HEK293 (cell line): Measurements from ENCODE around the gene WDR76.
A peak's percentile ranks its signal among the peaks of the same experiment; 100 is the strongest.

Source experiments
- BCL11A ChIP-seq: fragments of 450-650 bp; formaldehyde crosslinking; IDR thresholded peaks from 2 replicates; pipeline ENCODE4 v1.5.1; 2016; ENCODE audit warnings: low read depth, missing biosample characterization, missing genetic modification characterization
- EGR2 ChIP-seq: fragments of 450-650 bp; formaldehyde crosslinking; IDR thresholded peaks from 2 replicates; pipeline ENCODE4 v1.5.1; 2016; ENCODE audit warnings: low read depth, missing biosample characterization, missing genetic modification characterization
- KLF7 ChIP-seq: fragments of 450-650 bp; formaldehyde crosslinking; IDR thresholded peaks from 2 replicates; pipeline ENCODE4 v1.5.1; 2016; ENCODE audit warnings: missing biosample characterization, missing genetic modification characterization, borderline replicate concordance
- KLF8 ChIP-seq: fragments of 450-650 bp; formaldehyde crosslinking; IDR thresholded peaks from 2 replicates; pipeline ENCODE4 v1.5.1; 2016; ENCODE audit warnings: missing biosample characterization, missing genetic modification characterization
- MEIS1 ChIP-seq: sonication (generic); formaldehyde crosslinking; IDR thresholded peaks from 2 replicates; pipeline ENCODE4 v1.8.1; 2022; ENCODE audit warnings: missing genetic modification reagents, mild to moderate bottlenecking, borderline replicate concordance
- MZF1 ChIP-seq: fragments of 450-650 bp; formaldehyde crosslinking; IDR thresholded peaks from 2 replicates; pipeline ENCODE4 v1.5.1; 2017; ENCODE audit warnings: missing biosample characterization, missing genetic modification characterization, borderline replicate concordance
- SALL2 ChIP-seq: fragments of 450-650 bp; formaldehyde crosslinking; IDR thresholded peaks from 2 replicates; pipeline ENCODE4 v1.5.0; 2017; ENCODE audit warnings: missing biosample characterization, mild to moderate bottlenecking, missing genetic modification characterization, borderline replicate concordance
- SP2 ChIP-seq: fragments of 450-650 bp; formaldehyde crosslinking; IDR thresholded peaks from 2 replicates; pipeline ENCODE4 v1.5.1; 2016; ENCODE audit warnings: missing biosample characterization, missing genetic modification characterization
- SP7 ChIP-seq: fragments of 450-650 bp; formaldehyde crosslinking; IDR thresholded peaks from 2 replicates; pipeline ENCODE4 v1.5.1; 2016; ENCODE audit warnings: missing biosample characterization, missing genetic modification characterization
- YY1 ChIP-seq: fragments of 450-650 bp; formaldehyde crosslinking; IDR thresholded peaks from 2 replicates; pipeline ENCODE4 v1.5.1; 2018; ENCODE audit warnings: missing biosample characterization, missing genetic modification characterization
- ZEB2 ChIP-seq: fragments of 450-650 bp; formaldehyde crosslinking; IDR thresholded peaks from 2 replicates; pipeline ENCODE4 v1.5.1; 2016; ENCODE audit warnings: missing biosample characterization, missing genetic modification characterization
- ZIC2 ChIP-seq: fragments of 450-650 bp; formaldehyde crosslinking; IDR thresholded peaks from 2 replicates; pipeline ENCODE4 v1.5.1; 2016; ENCODE audit warnings: missing biosample characterization, missing genetic modification characterization
- ZNF138 ChIP-seq: fragments of 450-650 bp; formaldehyde crosslinking; IDR thresholded peaks from 2 replicates; pipeline ENCODE4 v1.5.1; 2016; ENCODE audit warnings: missing biosample characterization, missing genetic modification characterization, borderline replicate concordance
- ZNF184 ChIP-seq: fragments of 450-650 bp; IDR thresholded peaks from 2 replicates; pipeline ENCODE4 v1.5.1; 2018; ENCODE audit warnings: missing biosample characterization, mild to moderate bottlenecking, missing genetic modification characterization
- ZNF324 ChIP-seq: fragments of 450-650 bp; formaldehyde crosslinking; IDR thresholded peaks from 2 replicates; pipeline ENCODE4 v1.5.1; 2016; ENCODE audit warnings: missing biosample characterization, missing genetic modification characterization
- ZNF335 ChIP-seq: fragments of 450-650 bp; formaldehyde crosslinking; conservative IDR thresholded peaks from 2 replicates; pipeline ENCODE4 v1.5.1; 2016; ENCODE audit warnings: missing biosample characterization, missing genetic modification characterization
- ZNF341 ChIP-seq: fragments of 450-650 bp; formaldehyde crosslinking; IDR thresholded peaks from 2 replicates; pipeline ENCODE4; 2016; ENCODE audit warnings: low read depth, missing biosample characterization, missing genetic modification characterization
- ZNF514 ChIP-seq: fragments of 450-650 bp; formaldehyde crosslinking; IDR thresholded peaks from 2 replicates; pipeline ENCODE4 v1.5.1; 2016; ENCODE audit warnings: missing biosample characterization, missing genetic modification characterization
- ZNF561 ChIP-seq: fragments of 450-650 bp; IDR thresholded peaks from 2 replicates; pipeline ENCODE4 v1.5.1; 2018; ENCODE audit warnings: missing biosample characterization, missing genetic modification characterization, borderline replicate concordance
- ZNF660 ChIP-seq: fragments of 450-650 bp; IDR thresholded peaks from 2 replicates; pipeline ENCODE4 v1.5.1; 2018; ENCODE audit warnings: missing biosample characterization, mild to moderate bottlenecking, missing genetic modification characterization
- ZXDB ChIP-seq: fragments of 450-650 bp; formaldehyde crosslinking; IDR thresholded peaks from 2 replicates; pipeline ENCODE4 v1.5.1; 2016; ENCODE audit warnings: missing biosample characterization, missing genetic modification characterization
- TF ChIP-seq, protein P1 (sequence below): fragments of 450-650 bp; formaldehyde crosslinking; IDR thresholded peaks from 2 replicates; pipeline ENCODE4 v1.5.1; 2016; ENCODE audit warnings: missing biosample characterization, missing genetic modification characterization
- TF ChIP-seq, protein P2 (sequence below): fragments of 450-650 bp; formaldehyde crosslinking; IDR thresholded peaks from 2 replicates; pipeline ENCODE4 v1.5.1; 2017; ENCODE audit warnings: missing biosample characterization, mild to moderate bottlenecking, missing genetic modification characterization, moderate library complexity
- TF ChIP-seq, protein P3 (sequence below): fragments of 450-650 bp; formaldehyde crosslinking; IDR thresholded peaks from 2 replicates; pipeline ENCODE4 v1.5.1; 2016; ENCODE audit warnings: missing biosample characterization, missing genetic modification characterization
- TF ChIP-seq, protein P4 (sequence below): fragments of 450-650 bp; formaldehyde crosslinking; IDR thresholded peaks from 2 replicates; pipeline ENCODE4 v1.5.1; 2016; ENCODE audit warnings: missing biosample characterization, missing genetic modification characterization
- TF ChIP-seq, protein P5 (sequence below): fragments of 450-650 bp; formaldehyde crosslinking; IDR thresholded peaks from 2 replicates; pipeline ENCODE4 v1.5.1; 2016; ENCODE audit warnings: missing biosample characterization, missing genetic modification characterization
- TF ChIP-seq, protein P6 (sequence below): fragments of 450-650 bp; formaldehyde crosslinking; IDR thresholded peaks from 2 replicates; pipeline ENCODE4 v1.5.1; 2017; ENCODE audit warnings: missing biosample characterization, missing genetic modification characterization
- TF ChIP-seq, protein P7 (sequence below): fragments of 450-650 bp; formaldehyde crosslinking; IDR thresholded peaks from 2 replicates; pipeline ENCODE4 v1.5.1; 2017; ENCODE audit warnings: missing biosample characterization, missing genetic modification characterization

WDR76 gene

DNA sequence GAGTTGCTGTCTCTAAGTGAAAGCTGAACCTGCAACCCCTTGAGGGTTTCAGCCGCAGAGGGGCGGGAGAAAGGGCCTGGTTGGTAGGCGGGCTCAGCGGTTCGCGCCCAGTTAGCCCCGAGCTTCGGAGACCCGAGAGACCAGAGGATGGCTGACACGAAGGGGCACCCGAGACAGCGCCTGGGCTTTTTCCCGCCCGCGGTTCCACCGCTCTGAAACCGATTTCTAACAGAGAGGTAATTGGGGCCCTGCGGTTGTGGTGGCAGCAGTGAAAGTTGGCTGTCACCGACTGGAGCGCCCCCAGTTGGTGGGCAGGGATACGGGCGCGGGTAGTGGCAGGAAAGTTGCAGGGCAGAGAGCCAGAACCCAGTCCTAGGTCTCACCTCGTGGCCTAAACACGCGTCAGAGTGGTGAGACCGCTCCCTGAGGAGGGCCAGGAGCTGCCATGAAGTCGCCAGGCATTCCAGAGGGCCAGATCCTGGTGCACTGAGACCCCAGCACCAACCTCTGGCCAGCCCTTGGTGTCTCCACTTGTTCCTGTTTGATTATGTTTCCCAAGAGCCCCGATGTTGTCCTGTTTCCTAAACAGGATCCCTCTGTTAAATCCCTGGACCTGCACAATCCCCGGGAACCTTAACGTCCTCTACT, 49.4 kb upstream of the WDR76 start (continued):
- TF ChIP-seq, protein P1, sequence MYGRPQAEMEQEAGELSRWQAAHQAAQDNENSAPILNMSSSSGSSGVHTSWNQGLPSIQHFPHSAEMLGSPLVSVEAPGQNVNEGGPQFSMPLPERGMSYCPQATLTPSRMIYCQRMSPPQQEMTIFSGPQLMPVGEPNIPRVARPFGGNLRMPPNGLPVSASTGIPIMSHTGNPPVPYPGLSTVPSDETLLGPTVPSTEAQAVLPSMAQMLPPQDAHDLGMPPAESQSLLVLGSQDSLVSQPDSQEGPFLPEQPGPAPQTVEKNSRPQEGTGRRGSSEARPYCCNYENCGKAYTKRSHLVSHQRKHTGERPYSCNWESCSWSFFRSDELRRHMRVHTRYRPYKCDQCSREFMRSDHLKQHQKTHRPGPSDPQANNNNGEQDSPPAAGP (tag by site-specific recombination): no peak
- TF ChIP-seq ZNF335 (peak; percentile 86), MZF1 (tag by site-specific recombination) (0 out of 2 replicates have a peak, but pooled peaks have one; percentile 13), EGR2 (tag by site-specific recombination) (no peak), ZNF138 (tag by site-specific recombination) (no peak), YY1 (tag by site-specific recombination) (peak; percentile 36; the same call in 1 of the 2 replicates), BCL11A (tag by site-specific recombination) (no peak), ZNF184 (no peak), MEIS1 (CRISPR knock-in tag) (no peak), ZNF514 (no peak), ZNF324 (tag by site-specific recombination) (0 out of 2 replicates have a peak, but pooled peaks have one; percentile 33), KLF8 (tag by site-specific recombination) (peak; percentile 27; the same call in 1 of the 2 replicates), ZXDB (tag by site-specific recombination) (peak; percentile 39; the same call in 1 of the 2 replicates), KLF7 (0 out of 2 replicates have a peak, but pooled peaks have one; percentile 20), ZNF561 (no peak; the same call in 1 of the 2 replicates), ZIC2 (tag by site-specific recombination) (peak; percentile 47), SALL2 (tag by site-specific recombination) (no peak), ZNF341 (tag by site-specific recombination) (peak; percentile 64), SP2 (tag by site-specific recombination) (peak; percentile 69), ZNF660 (peak; percentile 46; the same call in 1 of the 2 replicates), SP7 (tag by site-specific recombination) (peak; percentile 69; the same call in 1 of the 2 replicates), ZEB2 (peak; percentile 80)
- TF ChIP-seq, protein P2, sequence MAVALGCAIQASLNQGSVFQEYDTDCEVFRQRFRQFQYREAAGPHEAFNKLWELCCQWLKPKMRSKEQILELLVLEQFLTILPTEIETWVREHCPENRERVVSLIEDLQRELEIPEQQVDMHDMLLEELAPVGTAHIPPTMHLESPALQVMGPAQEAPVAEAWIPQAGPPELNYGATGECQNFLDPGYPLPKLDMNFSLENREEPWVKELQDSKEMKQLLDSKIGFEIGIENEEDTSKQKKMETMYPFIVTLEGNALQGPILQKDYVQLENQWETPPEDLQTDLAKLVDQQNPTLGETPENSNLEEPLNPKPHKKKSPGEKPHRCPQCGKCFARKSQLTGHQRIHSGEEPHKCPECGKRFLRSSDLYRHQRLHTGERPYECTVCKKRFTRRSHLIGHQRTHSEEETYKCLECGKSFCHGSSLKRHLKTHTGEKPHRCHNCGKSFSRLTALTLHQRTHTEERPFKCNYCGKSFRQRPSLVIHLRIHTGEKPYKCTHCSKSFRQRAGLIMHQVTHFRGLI: 0 out of 2 replicates have a peak, but pooled peaks have one; percentile 7
- TF ChIP-seq, protein P3, sequence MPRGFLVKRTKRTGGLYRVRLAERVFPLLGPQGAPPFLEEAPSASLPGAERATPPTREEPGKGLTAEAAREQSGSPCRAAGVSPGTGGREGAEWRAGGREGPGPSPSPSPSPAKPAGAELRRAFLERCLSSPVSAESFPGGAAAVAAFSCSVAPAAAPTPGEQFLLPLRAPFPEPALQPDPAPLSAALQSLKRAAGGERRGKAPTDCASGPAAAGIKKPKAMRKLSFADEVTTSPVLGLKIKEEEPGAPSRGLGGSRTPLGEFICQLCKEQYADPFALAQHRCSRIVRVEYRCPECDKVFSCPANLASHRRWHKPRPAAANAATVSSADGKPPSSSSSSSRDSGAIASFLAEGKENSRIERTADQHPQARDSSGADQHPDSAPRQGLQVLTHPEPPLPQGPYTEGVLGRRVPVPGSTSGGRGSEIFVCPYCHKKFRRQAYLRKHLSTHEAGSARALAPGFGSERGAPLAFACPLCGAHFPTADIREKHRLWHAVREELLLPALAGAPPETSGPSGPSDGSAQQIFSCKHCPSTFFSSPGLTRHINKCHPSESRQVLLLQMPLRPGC (tag by site-specific recombination): 0 out of 2 replicates have a peak, but pooled peaks have one; percentile 17
- TF ChIP-seq, protein P4, sequence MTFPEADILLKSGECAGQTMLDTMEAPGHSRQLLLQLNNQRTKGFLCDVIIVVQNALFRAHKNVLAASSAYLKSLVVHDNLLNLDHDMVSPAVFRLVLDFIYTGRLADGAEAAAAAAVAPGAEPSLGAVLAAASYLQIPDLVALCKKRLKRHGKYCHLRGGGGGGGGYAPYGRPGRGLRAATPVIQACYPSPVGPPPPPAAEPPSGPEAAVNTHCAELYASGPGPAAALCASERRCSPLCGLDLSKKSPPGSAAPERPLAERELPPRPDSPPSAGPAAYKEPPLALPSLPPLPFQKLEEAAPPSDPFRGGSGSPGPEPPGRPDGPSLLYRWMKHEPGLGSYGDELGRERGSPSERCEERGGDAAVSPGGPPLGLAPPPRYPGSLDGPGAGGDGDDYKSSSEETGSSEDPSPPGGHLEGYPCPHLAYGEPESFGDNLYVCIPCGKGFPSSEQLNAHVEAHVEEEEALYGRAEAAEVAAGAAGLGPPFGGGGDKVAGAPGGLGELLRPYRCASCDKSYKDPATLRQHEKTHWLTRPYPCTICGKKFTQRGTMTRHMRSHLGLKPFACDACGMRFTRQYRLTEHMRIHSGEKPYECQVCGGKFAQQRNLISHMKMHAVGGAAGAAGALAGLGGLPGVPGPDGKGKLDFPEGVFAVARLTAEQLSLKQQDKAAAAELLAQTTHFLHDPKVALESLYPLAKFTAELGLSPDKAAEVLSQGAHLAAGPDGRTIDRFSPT (tag by site-specific recombination): peak; percentile 94
- TF ChIP-seq, protein P5, sequence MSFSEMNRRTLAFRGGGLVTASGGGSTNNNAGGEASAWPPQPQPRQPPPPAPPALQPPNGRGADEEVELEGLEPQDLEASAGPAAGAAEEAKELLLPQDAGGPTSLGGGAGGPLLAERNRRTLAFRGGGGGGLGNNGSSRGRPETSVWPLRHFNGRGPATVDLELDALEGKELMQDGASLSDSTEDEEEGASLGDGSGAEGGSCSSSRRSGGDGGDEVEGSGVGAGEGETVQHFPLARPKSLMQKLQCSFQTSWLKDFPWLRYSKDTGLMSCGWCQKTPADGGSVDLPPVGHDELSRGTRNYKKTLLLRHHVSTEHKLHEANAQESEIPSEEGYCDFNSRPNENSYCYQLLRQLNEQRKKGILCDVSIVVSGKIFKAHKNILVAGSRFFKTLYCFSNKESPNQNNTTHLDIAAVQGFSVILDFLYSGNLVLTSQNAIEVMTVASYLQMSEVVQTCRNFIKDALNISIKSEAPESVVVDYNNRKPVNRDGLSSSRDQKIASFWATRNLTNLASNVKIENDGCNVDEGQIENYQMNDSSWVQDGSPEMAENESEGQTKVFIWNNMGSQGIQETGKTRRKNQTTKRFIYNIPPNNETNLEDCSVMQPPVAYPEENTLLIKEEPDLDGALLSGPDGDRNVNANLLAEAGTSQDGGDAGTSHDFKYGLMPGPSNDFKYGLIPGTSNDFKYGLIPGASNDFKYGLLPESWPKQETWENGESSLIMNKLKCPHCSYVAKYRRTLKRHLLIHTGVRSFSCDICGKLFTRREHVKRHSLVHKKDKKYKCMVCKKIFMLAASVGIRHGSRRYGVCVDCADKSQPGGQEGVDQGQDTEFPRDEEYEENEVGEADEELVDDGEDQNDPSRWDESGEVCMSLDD (tag by site-specific recombination): peak; percentile 39; the same call in 1 of the 2 replicates
- TF ChIP-seq, protein P6, sequence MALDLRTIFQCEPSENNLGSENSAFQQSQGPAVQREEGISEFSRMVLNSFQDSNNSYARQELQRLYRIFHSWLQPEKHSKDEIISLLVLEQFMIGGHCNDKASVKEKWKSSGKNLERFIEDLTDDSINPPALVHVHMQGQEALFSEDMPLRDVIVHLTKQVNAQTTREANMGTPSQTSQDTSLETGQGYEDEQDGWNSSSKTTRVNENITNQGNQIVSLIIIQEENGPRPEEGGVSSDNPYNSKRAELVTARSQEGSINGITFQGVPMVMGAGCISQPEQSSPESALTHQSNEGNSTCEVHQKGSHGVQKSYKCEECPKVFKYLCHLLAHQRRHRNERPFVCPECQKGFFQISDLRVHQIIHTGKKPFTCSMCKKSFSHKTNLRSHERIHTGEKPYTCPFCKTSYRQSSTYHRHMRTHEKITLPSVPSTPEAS (tag by site-specific recombination): 0 out of 2 replicates have a peak, but pooled peaks have one; percentile 19
- TF ChIP-seq, protein P7, sequence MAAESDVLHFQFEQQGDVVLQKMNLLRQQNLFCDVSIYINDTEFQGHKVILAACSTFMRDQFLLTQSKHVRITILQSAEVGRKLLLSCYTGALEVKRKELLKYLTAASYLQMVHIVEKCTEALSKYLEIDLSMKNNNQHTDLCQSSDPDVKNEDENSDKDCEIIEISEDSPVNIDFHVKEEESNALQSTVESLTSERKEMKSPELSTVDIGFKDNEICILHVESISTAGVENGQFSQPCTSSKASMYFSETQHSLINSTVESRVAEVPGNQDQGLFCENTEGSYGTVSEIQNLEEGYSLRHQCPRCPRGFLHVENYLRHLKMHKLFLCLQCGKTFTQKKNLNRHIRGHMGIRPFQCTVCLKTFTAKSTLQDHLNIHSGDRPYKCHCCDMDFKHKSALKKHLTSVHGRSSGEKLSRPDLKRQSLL (tag by site-specific recombination): no peak
